ENCODE results near the gene NKG7. TPM values are rescaled to one million over a fixed set of nuclear protein-coding genes. Genes with fewer than 3 reads are reported as not detected.

The NKG7 gene
- total and polyA plus RNA-seq, 2 of the 13 experiments (the other 11 are each of a cell fraction or from before 2014, with no cell fraction given), result 0.40 TPM; not detected in 1

DNA sequence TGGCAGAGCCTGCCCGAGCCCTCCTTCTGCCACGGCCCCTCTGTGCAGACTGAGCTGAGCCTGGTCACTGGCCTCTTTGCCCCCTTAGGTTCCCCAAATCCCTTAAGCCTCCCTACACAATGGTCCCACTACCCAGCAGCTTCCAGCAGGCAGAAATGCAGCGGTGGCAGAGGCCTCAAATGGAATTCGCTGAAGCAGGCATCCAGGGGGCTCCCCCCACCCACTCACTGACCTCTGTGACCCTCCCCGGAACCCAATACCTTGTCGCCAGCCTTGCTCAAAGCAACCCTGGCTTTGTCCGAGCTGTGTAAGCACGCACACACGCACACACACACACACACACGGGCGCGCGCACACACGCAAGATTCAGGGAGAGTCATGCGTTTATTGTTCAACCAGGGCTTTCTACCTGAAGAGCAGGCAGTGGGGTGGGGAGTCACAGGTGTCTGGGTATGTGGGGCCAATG lies 15.5 kb upstream of the NKG7 start, which contains the start of gene LIM2 (continued):
- TF ChIP-seq ZNF878 (CRISPR knock-in tag; IDR thresholded peaks at IDR 0.05) (no peak), AKAP8 (CRISPR knock-in tag; IDR thresholded peaks at IDR 0.05) (no peak), SKI (IDR thresholded peaks at IDR 0.05; ENCODE audit: partially characterized antibody) (no peak), ZFP82 (CRISPR knock-in tag; IDR thresholded peaks at IDR 0.05; ENCODE audit: borderline replicate concordance) (no peak), ZNF740 (CRISPR knock-in tag; IDR thresholded peaks at IDR 0.05) (no peak), ZNF768 (CRISPR knock-in tag; IDR thresholded peaks at IDR 0.05) (no peak), MAX (IDR thresholded peaks at IDR 0.05) (0 out of 2 replicates have a peak, but pooled peaks have one; percentile 27), RBM39 (IDR thresholded peaks at IDR 0.05; ENCODE audit: low read depth, low read length, poor library complexity, severe bottlenecking) (no peak), KLF12 (CRISPR knock-in tag; IDR thresholded peaks at IDR 0.05; ENCODE audit: borderline replicate concordance) (no peak), PREB (CRISPR knock-in tag; IDR thresholded peaks at IDR 0.05) (no peak), HNF1B (CRISPR knock-in tag; IDR thresholded peaks at IDR 0.05) (0 out of 2 replicates have a peak, but pooled peaks have one; percentile 24), RCOR2 (CRISPR knock-in tag; IDR thresholded peaks at IDR 0.05) (no peak), ZNF251 (CRISPR knock-in tag; IDR thresholded peaks at IDR 0.05) (no peak), POGK (CRISPR knock-in tag; conservative IDR thresholded peaks at IDR 0.05) (no peak), MYNN (CRISPR knock-in tag; IDR thresholded peaks at IDR 0.05; ENCODE audit: low read depth) (no peak), ZNF558 (CRISPR knock-in tag; IDR thresholded peaks at IDR 0.05; ENCODE audit: borderline replicate concordance) (no peak)
- TF ChIP-seq, protein P1, sequence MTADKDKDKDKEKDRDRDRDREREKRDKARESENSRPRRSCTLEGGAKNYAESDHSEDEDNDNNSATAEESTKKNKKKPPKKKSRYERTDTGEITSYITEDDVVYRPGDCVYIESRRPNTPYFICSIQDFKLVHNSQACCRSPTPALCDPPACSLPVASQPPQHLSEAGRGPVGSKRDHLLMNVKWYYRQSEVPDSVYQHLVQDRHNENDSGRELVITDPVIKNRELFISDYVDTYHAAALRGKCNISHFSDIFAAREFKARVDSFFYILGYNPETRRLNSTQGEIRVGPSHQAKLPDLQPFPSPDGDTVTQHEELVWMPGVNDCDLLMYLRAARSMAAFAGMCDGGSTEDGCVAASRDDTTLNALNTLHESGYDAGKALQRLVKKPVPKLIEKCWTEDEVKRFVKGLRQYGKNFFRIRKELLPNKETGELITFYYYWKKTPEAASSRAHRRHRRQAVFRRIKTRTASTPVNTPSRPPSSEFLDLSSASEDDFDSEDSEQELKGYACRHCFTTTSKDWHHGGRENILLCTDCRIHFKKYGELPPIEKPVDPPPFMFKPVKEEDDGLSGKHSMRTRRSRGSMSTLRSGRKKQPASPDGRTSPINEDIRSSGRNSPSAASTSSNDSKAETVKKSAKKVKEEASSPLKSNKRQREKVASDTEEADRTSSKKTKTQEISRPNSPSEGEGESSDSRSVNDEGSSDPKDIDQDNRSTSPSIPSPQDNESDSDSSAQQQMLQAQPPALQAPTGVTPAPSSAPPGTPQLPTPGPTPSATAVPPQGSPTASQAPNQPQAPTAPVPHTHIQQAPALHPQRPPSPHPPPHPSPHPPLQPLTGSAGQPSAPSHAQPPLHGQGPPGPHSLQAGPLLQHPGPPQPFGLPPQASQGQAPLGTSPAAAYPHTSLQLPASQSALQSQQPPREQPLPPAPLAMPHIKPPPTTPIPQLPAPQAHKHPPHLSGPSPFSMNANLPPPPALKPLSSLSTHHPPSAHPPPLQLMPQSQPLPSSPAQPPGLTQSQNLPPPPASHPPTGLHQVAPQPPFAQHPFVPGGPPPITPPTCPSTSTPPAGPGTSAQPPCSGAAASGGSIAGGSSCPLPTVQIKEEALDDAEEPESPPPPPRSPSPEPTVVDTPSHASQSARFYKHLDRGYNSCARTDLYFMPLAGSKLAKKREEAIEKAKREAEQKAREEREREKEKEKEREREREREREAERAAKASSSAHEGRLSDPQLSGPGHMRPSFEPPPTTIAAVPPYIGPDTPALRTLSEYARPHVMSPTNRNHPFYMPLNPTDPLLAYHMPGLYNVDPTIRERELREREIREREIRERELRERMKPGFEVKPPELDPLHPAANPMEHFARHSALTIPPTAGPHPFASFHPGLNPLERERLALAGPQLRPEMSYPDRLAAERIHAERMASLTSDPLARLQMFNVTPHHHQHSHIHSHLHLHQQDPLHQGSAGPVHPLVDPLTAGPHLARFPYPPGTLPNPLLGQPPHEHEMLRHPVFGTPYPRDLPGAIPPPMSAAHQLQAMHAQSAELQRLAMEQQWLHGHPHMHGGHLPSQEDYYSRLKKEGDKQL (CRISPR knock-in tag; IDR thresholded peaks at IDR 0.05; ENCODE audit: low read depth), result no peak
- TF ChIP-seq, protein P2, sequence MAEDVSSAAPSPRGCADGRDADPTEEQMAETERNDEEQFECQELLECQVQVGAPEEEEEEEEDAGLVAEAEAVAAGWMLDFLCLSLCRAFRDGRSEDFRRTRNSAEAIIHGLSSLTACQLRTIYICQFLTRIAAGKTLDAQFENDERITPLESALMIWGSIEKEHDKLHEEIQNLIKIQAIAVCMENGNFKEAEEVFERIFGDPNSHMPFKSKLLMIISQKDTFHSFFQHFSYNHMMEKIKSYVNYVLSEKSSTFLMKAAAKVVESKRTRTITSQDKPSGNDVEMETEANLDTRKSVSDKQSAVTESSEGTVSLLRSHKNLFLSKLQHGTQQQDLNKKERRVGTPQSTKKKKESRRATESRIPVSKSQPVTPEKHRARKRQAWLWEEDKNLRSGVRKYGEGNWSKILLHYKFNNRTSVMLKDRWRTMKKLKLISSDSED (CRISPR knock-in tag; IDR thresholded peaks at IDR 0.05), result no peak

Measured in HepG2 (cell line).